HG02852 (cell line): Measurements from ENCODE around the gene ANO2.

Experiments
- ATAC-seq: cut with Tn5 transposase; IDR thresholded peaks from one replicate; pipeline ENCODE4 v1.9.1; 2021; ENCODE audit warnings: mild to moderate bottlenecking, moderate library complexity; ENCODE audit not compliant: unreplicated experiment

Gene ANO2

GRCh38 chr12:5523396-5524115 is 421.5 kb downstream of the ANO2 start:
- ATAC-seq, result no peak

- ATAC-seq, result no peak
Measured at GRCh38 chr12:5522432-5523335, 422.4 kb downstream of the ANO2 start.

- ATAC-seq, result no peak
Measured at GRCh38 chr12:5521456-5522325, 423.4 kb downstream of the ANO2 start.

- ATAC-seq, result no peak
Measured at GRCh38 chr12:5520831-5521230, 424.2 kb downstream of the ANO2 start.

GRCh38 chr12:5520037-5520436 is 425.0 kb downstream of the ANO2 start:
- ATAC-seq, result no peak

- ATAC-seq, result no peak
Measured at GRCh38 chr12:5518584-5519365, 426.3 kb downstream of the ANO2 start.

- no peak for ATAC-seq
Measured at GRCh38 chr12:5516371-5517241, 428.5 kb downstream of the ANO2 start.

- ATAC-seq, result no peak
Measured at GRCh38 chr12:5515458-5515857, 429.6 kb downstream of the ANO2 start.

GRCh38 chr12:5514545-5514944 is 430.5 kb downstream of the ANO2 start:
- ATAC-seq, result no peak

- no peak for ATAC-seq
Measured at GRCh38 chr12:5514016-5514415, 431.0 kb downstream of the ANO2 start.

GRCh38 chr12:5513406-5513805 is 431.7 kb downstream of the ANO2 start:
- ATAC-seq, result no peak
